Peyer's patch (tissue), 4 donors: ENCODE results near the gene GTF2B.
"Not testable (repeated sequence)": the region's sequence is repeated elsewhere in the genome, so short reads cannot be mapped to it uniquely, and the experiment has no call there.

Experiments
- CTCF ChIP-seq, 6 experiments: fragments of 450-650 bp in 4 of 6; fragments of 200-600 bp in 2 of 6; sonication (generic) in 1 of 6; IDR thresholded peaks; one replicate each; pipeline ENCODE4 v1.5.1; 2017 to 2019; ENCODE audit warnings: antibody characterized with exemption in 6 of 6, mild to moderate bottlenecking in 3 of 6, moderate library complexity in 1 of 6
- POLR2A ChIP-seq, 2 donors: fragments of 450-650 bp; IDR thresholded peaks; one replicate each; pipeline ENCODE4 v1.5.1; 2017; ENCODE audit warnings: antibody characterized with exemption in 2 of 2, mild to moderate bottlenecking in 2 of 2, moderate library complexity in 2 of 2

GRCh38 chr1:88911800-88912199 is 20.4 kb upstream of the GTF2B start:
- not testable (repeated sequence) for TF ChIP-seq POLR2A, CTCF (IDR thresholded peaks at IDR 0.05)
